Neural crest cell (in vitro differentiated cells): ENCODE data around the gene HNRNPH1. TPM values are rescaled to one million over a fixed set of nuclear protein-coding genes. Genes with fewer than 3 reads are reported as not detected.
A peak's percentile ranks its signal among the peaks of the same experiment; 100 is the strongest.

Experiments
- DNase-seq: peaks from one replicate; pipeline ENCODE4 v3.0.0; 2021; ENCODE audit warnings: low read depth, mixed read lengths, low spot score
- H3K27ac Mint-ChIP-seq: one replicate; pipeline ENCODE4 v1.8.0; 2021; ENCODE audit warnings: mild to moderate bottlenecking, mixed read lengths; ENCODE audit not compliant: unreplicated experiment
- H3K27me3 Mint-ChIP-seq: 2 replicates; pipeline ENCODE4 v1.8.0; 2021; ENCODE audit warnings: low read depth, mild to moderate bottlenecking, mixed read lengths
- H3K36me3 Mint-ChIP-seq: 2 replicates; pipeline ENCODE4 v1.8.0; 2021; ENCODE audit warnings: low read depth, mild to moderate bottlenecking, mixed read lengths
- H3K4me1 Mint-ChIP-seq: 2 replicates; pipeline ENCODE4 v1.8.0; 2021; ENCODE audit warnings: mixed read lengths
- H3K4me3 Mint-ChIP-seq: one replicate; pipeline ENCODE4 v1.8.0; 2021; ENCODE audit warnings: mild to moderate bottlenecking, mixed read lengths
- H3K9me3 Mint-ChIP-seq: 2 replicates; pipeline ENCODE4 v1.8.0; 2021; ENCODE audit warnings: mixed read lengths
- total RNA-seq: library from RNA; stranded (reverse); gene quantifications from 2 replicates; pipeline ENCODE4 v1.2.1, GENCODE V29; 2021
- TF ChIP-seq, protein P1 (sequence below): fragments of 200-600 bp; sonication (generic); conservative IDR thresholded peaks from 2 replicates; pipeline ENCODE4 v1.5.0; 2021; ENCODE audit warnings: antibody characterized with exemption, mild to moderate bottlenecking

HNRNPH1 gene
- total RNA-seq, 1 donor from 2014 or later = 1,166 TPM

DNA sequence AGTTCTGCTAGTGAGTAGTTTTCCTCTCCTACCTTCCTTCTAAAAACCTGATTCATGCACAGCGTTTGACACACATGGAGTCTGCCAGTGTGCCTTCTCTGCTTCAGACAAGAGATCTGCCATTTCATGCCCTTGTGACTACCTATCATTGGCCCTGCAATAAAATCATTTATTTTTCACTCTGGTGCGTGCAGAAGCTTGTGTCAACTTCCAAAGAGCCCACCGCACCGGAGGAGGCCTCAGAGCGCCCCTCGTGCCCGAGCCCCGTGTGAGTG, 13.7 kb downstream of the HNRNPH1 start:
- DNase-seq = no peak
- TF ChIP-seq, protein P1, sequence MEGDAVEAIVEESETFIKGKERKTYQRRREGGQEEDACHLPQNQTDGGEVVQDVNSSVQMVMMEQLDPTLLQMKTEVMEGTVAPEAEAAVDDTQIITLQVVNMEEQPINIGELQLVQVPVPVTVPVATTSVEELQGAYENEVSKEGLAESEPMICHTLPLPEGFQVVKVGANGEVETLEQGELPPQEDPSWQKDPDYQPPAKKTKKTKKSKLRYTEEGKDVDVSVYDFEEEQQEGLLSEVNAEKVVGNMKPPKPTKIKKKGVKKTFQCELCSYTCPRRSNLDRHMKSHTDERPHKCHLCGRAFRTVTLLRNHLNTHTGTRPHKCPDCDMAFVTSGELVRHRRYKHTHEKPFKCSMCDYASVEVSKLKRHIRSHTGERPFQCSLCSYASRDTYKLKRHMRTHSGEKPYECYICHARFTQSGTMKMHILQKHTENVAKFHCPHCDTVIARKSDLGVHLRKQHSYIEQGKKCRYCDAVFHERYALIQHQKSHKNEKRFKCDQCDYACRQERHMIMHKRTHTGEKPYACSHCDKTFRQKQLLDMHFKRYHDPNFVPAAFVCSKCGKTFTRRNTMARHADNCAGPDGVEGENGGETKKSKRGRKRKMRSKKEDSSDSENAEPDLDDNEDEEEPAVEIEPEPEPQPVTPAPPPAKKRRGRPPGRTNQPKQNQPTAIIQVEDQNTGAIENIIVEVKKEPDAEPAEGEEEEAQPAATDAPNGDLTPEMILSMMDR = no peak
- H3K36me3 Mint-ChIP-seq = peaks cover 39% of the 10 kb centered on the region
- peak overlapping the region; percentile 73 for H3K4me3 Mint-ChIP-seq
- peak overlapping the region; percentile 3 for H3K27ac Mint-ChIP-seq
- peaks cover 47% of the 10 kb centered on the region for H3K4me1 Mint-ChIP-seq
- H3K27me3 Mint-ChIP-seq = peaks cover 48% of the 10 kb centered on the region
- no peaks in the 10 kb centered on the region for H3K9me3 Mint-ChIP-seq

DNA sequence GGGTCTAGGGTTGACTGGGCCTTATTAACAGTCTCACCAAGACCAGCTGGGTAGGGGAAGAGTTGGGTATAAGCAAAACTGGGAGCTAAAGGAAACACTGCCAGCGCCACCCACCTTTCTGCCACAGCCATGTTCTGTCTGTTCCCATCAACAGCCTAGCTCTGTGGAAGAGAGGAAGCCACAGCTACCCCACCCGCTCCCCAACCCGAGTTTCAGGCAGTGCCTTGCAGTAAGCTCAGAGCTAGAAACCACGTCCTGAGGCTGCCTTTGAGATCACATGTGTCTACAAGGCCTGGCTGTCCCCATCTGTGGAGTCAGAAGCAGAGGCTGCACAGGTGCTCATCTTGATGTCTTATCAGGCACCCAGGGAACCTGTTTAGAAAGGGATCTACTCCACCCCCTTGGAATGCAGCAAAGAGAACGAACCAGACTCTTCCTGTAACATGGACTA, 15.3 kb downstream of the HNRNPH1 start:
- Mint-ChIP-seq H3K36me3 (peaks cover 28% of the 10 kb centered on the region), H3K4me3 (peak overlapping the region; percentile 58), H3K27me3 (peaks cover 39% of the 10 kb centered on the region), H3K9me3 (no peaks in the 10 kb centered on the region), H3K27ac (no peak overlapping the region), H3K4me1 (peaks cover 38% of the 10 kb centered on the region)
- TF ChIP-seq, protein P1 = no peak
- no peak for DNase-seq

DNA sequence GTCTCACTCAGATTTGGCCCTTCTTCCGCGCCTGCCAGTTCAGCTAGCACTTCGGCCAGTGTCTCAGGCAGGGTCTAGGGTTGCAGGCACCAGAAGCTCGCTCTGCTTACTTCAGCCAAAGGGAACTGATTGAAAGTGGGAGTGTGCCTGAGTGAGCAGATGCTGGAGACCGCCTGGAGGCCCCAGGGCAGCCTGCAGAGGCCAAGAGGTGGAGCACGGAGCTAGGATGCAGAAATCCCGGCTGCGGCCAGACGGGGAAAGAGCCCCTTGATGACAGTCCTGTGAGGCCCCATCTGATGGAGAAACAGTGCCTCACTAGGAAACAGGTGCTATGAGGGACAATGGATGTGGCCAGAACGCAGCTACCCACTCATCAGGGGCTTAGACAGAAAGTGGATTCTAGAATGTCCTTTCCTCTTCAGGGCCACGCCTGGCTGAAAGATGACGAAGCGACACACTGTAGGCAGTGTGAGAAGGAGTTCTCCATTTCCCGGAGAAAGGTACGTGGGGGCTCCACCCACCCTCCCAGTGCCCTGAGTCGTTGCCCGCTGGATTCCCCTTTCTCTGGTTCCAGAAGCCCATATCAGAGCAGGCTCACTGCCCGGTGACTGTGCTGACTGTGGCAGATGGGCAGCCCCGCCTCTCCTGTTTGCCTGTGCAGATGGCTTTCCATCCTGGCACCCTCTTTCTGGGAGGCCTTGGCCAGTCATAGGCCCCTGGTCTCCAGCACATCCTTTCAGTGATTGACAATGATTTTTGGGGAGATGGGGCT, 16.1 kb downstream of the HNRNPH1 start:
- no peaks in the 10 kb centered on the region for H3K9me3 Mint-ChIP-seq
- TF ChIP-seq, protein P1 = no peak
- H3K27me3 Mint-ChIP-seq = peaks cover 32% of the 10 kb centered on the region
- H3K36me3 Mint-ChIP-seq = peaks cover 23% of the 10 kb centered on the region
- H3K27ac Mint-ChIP-seq = no peak overlapping the region
- H3K4me1 Mint-ChIP-seq = peaks cover 32% of the 10 kb centered on the region
- no peak for DNase-seq
- H3K4me3 Mint-ChIP-seq = peak overlapping the region; percentile 54

DNA sequence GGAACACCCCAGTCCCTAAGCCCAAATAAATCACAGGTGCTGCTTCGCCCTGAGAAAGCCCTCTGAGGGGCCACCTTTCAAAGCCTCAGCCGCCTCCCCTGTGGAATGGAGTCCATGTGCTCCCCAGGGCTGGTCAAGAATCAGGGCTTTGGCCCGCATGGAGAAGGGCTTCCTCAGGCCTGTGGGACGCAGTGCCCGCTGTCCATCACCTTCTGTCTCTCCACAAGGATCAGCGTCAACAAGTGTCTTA, 16.6 kb downstream of the HNRNPH1 start:
- peak overlapping the region; percentile 16 for H3K4me3 Mint-ChIP-seq
- peaks cover 23% of the 10 kb centered on the region for H3K36me3 Mint-ChIP-seq
- H3K9me3 Mint-ChIP-seq = no peaks in the 10 kb centered on the region
- peaks cover 30% of the 10 kb centered on the region for H3K27me3 Mint-ChIP-seq
- H3K27ac Mint-ChIP-seq = no peak overlapping the region
- no peak for DNase-seq
- H3K4me1 Mint-ChIP-seq = peaks cover 30% of the 10 kb centered on the region
- TF ChIP-seq, protein P1 = no peak

DNA sequence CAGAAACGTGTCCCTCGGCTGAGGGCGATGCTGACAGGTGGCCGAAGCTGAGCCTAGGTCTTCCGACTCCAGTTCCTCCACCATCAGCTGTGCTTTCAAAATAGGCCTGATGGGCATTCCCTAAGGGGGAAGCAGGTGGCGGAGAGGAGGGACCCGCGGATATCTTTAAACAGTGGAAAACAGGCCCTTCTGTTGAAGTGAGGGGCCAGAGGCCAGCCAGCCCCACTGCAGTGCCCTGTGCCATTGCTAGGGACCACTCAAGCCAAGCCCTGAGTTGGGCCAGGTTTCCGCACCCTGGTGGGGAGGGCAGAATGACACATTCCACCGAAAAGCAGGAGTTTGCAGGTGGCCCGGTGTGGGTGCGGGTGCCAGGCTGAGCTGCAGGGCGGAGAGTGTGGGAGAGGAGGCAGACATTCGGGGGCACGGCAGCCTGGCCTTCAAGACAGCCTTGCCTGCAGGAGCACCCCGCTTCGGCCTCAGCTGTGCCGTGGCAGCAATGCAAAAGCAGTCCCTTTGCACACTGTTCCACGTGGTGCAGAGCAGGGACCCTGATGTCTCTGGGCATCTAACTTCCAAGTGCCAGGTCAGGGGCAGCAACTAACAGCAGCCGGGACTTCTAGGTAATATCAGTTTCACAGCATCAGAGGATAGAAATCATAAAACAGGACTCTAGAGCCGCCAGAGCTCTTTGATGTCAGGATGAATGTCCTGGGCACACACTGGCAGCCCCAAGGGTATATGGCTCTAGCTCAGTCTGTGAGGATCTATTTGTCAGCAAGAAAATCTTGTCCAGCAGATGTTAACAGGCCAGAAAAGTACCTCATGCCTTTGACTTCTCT, 17.2 kb downstream of the HNRNPH1 start:
- peaks cover 19% of the 10 kb centered on the region for H3K36me3 Mint-ChIP-seq
- H3K9me3 Mint-ChIP-seq = no peaks in the 10 kb centered on the region

More for the DNA sequence above, 17.2 kb downstream of the HNRNPH1 start:
- no peak for DNase-seq
- Mint-ChIP-seq H3K4me1 (peaks cover 27% of the 10 kb centered on the region), H3K4me3 (peak overlapping the region; percentile 16), H3K27me3 (peaks cover 27% of the 10 kb centered on the region), H3K27ac (no peak overlapping the region)
- TF ChIP-seq, protein P1 = no peak
